Measurements from ENCODE around the gene SLC5A6. TPM values are rescaled to one million over a fixed set of nuclear protein-coding genes. Genes with fewer than 3 reads are reported as not detected.

Gene SLC5A6
- polyA plus RNA-seq, 3 donors: 8.1 to 21.7 (median 10.2) TPM

DNA sequence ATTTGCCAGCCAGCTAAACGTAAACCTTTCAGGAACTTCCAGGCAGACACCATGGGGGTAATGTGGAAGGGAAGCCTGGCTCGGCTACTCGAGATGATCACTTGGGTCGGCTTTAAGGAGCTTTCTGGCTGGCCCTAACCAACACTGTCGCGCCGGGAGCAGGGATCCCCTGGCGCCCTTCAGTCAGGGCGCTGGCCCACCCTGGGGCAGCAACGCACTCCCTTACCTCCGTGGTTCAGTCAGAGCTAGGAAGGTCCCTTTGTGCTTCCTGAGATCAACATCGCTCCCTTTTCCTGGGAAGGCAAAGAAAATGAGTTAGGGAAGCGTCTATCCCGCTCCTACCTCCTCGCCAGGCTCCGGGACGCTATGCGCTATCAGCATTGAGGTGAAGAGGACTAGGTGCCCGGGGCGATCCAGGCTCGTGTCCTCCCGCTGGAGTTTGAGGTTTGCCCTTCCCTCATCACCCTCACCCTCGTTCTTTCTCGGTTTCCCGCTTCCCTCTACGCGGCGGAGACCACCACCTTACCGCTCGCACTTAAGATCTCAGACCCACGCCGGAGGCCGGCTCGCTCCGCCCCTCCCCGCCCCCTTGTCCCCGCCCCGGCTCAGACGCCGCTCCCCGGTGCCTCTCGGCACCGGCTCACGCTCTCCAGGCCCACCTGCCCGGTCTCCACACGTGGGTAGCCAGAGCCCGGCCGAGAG is 676 bp downstream of the SLC5A6 start:
- Mint-ChIP-seq H3K27me3 (ENCODE audit: low read depth in 3 of 3) (peaks cover 0 to 1% (median 0%) of the 10 kb centered on the region in 3 donors), H3K4me1 (peaks cover 18% of the 10 kb centered on the region), H3K4me3 (peak overlapping the region; percentile 92 to 98), H3K27ac (peak overlapping the region; percentile 38 to 99 (median 83)), H3K36me3 (peaks cover 32 to 41% of the 10 kb centered on the region in 2 donors), H3K9me3 (peaks cover 0 to 3% (median 0%) of the 10 kb centered on the region in 7 donors)
- Histone ChIP-seq H3K79me2 (ENCODE audit: insufficient read depth, low read length) (peaks cover 9% of the 10 kb centered on the region), H3K36me3 (replicated peaks in 1 of 2; ENCODE audit: control insufficient read depth in 1 of 2, insufficient read depth in 2 of 2, low read length in 2 of 2) (peaks cover 20 to 49% of the 10 kb centered on the region in 2 donors), H3K27me3 (ENCODE audit: control insufficient read depth in 2 of 2, insufficient read depth in 2 of 2, low read length in 2 of 2) (no peaks in the 10 kb centered on the region), H4K20me1 (ENCODE audit: insufficient read depth, low read length) (no peaks in the 10 kb centered on the region), H3K9me3 (replicated peaks in 1 of 2; ENCODE audit: control insufficient read depth in 1 of 2, insufficient read depth in 1 of 2, low read length in 2 of 2) (no peaks in the 10 kb centered on the region), H3K4me3 (replicated peaks in 1 of 3; ENCODE audit: low read depth in 2 of 3, low read length in 3 of 3) (peak overlapping the region; percentile 66 to 86 (median 78)), H3K4me2 (replicated peaks; ENCODE audit: extremely low read depth, low read length, poor library complexity, severe bottlenecking) (peak overlapping the region; percentile 80), H2AFZ (ENCODE audit: insufficient read depth, low read depth, low read length, poor library complexity, severe bottlenecking) (peak overlapping the region; percentile 91), H3K27ac (ENCODE audit: low read depth in 1 of 2, low read length in 2 of 2) (peak overlapping the region; percentile 94 to 99), H3K9ac (ENCODE audit: insufficient read depth, low read length, poor library complexity, severe bottlenecking) (peak overlapping the region; percentile 98), H3K4me1 (ENCODE audit: control insufficient read depth in 1 of 2, insufficient read depth in 2 of 2, low read length in 2 of 2) (peaks cover 14 to 17% of the 10 kb centered on the region in 2 donors)
- peak in 1 of 3 donors; percentile 9 for DNase-seq
- 2% methylated on average over 32 of the region's 48 CpGs for WGBS (ENCODE audit: insufficient coverage)
- TF ChIP-seq, protein P1, sequence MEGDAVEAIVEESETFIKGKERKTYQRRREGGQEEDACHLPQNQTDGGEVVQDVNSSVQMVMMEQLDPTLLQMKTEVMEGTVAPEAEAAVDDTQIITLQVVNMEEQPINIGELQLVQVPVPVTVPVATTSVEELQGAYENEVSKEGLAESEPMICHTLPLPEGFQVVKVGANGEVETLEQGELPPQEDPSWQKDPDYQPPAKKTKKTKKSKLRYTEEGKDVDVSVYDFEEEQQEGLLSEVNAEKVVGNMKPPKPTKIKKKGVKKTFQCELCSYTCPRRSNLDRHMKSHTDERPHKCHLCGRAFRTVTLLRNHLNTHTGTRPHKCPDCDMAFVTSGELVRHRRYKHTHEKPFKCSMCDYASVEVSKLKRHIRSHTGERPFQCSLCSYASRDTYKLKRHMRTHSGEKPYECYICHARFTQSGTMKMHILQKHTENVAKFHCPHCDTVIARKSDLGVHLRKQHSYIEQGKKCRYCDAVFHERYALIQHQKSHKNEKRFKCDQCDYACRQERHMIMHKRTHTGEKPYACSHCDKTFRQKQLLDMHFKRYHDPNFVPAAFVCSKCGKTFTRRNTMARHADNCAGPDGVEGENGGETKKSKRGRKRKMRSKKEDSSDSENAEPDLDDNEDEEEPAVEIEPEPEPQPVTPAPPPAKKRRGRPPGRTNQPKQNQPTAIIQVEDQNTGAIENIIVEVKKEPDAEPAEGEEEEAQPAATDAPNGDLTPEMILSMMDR (IDR thresholded peaks at IDR 0.05): no peak
- intact Hi-C loops (cut with micrococcal nuclease): loop anchor here (5.0 kb wide), 5 partner anchors 114 to 281 kb away; partner anchors contain the start of genes GTF3C2 (in 1 of the 2), KHK (in 1 of the 2) and NRBP1 (in 1 of the 2)

GRCh38 chr2:27209621-27210401 is 2.3 kb downstream of the SLC5A6 start:
- Mint-ChIP-seq H3K27me3 (ENCODE audit: low read depth in 3 of 3) (no peaks in the 10 kb centered on the region), H3K36me3 (peaks cover 44 to 52% of the 10 kb centered on the region in 2 donors), H3K4me3 (no peak overlapping the region), H3K4me1 (peaks cover 17% of the 10 kb centered on the region), H3K9me3 (peaks cover 0 to 3% (median 0%) of the 10 kb centered on the region in 7 donors), H3K27ac (peak overlapping the region in 3 of 7 donors; percentile 25 to 51 (median 27))
- no peaks in the 10 kb centered on the region for H3K27me3 ChIP-seq (ENCODE audit: control insufficient read depth in 2 of 2, insufficient read depth in 2 of 2, low read length in 2 of 2)
- no peaks in the 10 kb centered on the region for H3K9me3 ChIP-seq (replicated peaks in 1 of 2; ENCODE audit: control insufficient read depth in 1 of 2, insufficient read depth in 1 of 2, low read length in 2 of 2)
- H2AFZ ChIP-seq (ENCODE audit: insufficient read depth, low read depth, low read length, poor library complexity, severe bottlenecking): no peak overlapping the region
- no peak overlapping the region for H3K9ac ChIP-seq (ENCODE audit: insufficient read depth, low read length, poor library complexity, severe bottlenecking)
- H3K4me2 ChIP-seq (replicated peaks; ENCODE audit: extremely low read depth, low read length, poor library complexity, severe bottlenecking): no peak overlapping the region
- H3K79me2 ChIP-seq (ENCODE audit: insufficient read depth, low read length): peaks cover 9% of the 10 kb centered on the region
- no peaks in the 10 kb centered on the region for H4K20me1 ChIP-seq (ENCODE audit: insufficient read depth, low read length)
- 90% methylated on average over 3 of the region's 6 CpGs for whole genome bisulfite sequencing (ENCODE audit: insufficient coverage)
- no peak overlapping the region for H3K27ac ChIP-seq (ENCODE audit: low read depth in 1 of 2, low read length in 2 of 2)
- no peak for DNase-seq
- H3K4me1 ChIP-seq (ENCODE audit: control insufficient read depth in 1 of 2, insufficient read depth in 2 of 2, low read length in 2 of 2): peaks cover 14 to 17% of the 10 kb centered on the region in 2 donors
- TF ChIP-seq, protein P1 (IDR thresholded peaks at IDR 0.05): no peak
- H3K36me3 ChIP-seq (replicated peaks in 1 of 2; ENCODE audit: control insufficient read depth in 1 of 2, insufficient read depth in 2 of 2, low read length in 2 of 2): peaks cover 35 to 50% of the 10 kb centered on the region in 2 donors
- intact Hi-C loops (cut with micrococcal nuclease): loop anchor here (5.0 kb wide), 5 partner anchors 113 to 282 kb away; partner anchors contain the start of genes GTF3C2 (in 1 of the 2), KHK (in 1 of the 2) and NRBP1 (in 1 of the 2)
- no peak overlapping the region for H3K4me3 ChIP-seq (replicated peaks in 1 of 3; ENCODE audit: low read depth in 2 of 3, low read length in 3 of 3)

All from CD14-positive monocyte (primary cell).